COLO668 (cell line): ENCODE data around the gene R3HDM4.
"Not testable (repeated sequence)": the region's sequence is repeated elsewhere in the genome, so short reads cannot be mapped to it uniquely, and the experiment has no call there.

Experiments used
- DNase-seq: peaks from one replicate; lab custom pipeline; 2025; ENCODE audit not compliant: unreplicated experiment; lab: John Stamatoyannopoulos, UW

R3HDM4 gene

GRCh38 chr19:896434-896833 lies 16.6 kb downstream of the R3HDM4 start:
- no peak for DNase-seq

GRCh38 chr19:892894-893689 lies 19.9 kb downstream of the R3HDM4 start, which contains the start of the genes MED16 and RNU6-9:
Gene MED16 (minus strand): TSS chr19:893187. CDS start chr19:891131, 2,056 bp downstream.
Gene RNU6-9 (plus strand): TSS chr19:893484.
- DNase-seq, result peak; percentile 95

GRCh38 chr19:892243-892893 lies 20.7 kb downstream of the R3HDM4 start:
- DNase-seq, result peak; percentile 50

GRCh38 chr19:891421-892200 lies 21.4 kb downstream of the R3HDM4 start:
- DNase-seq, result peak; percentile 86

GRCh38 chr19:890831-891230 lies 22.2 kb downstream of the R3HDM4 start:
- DNase-seq, result no peak

GRCh38 chr19:889662-890295 lies 23.2 kb downstream of the R3HDM4 start:
- DNase-seq, result no peak

GRCh38 chr19:888581-889385 lies 24.2 kb downstream of the R3HDM4 start:
- DNase-seq, result no peak

GRCh38 chr19:887599-887998 lies 25.4 kb downstream of the R3HDM4 start:
- DNase-seq, result no peak

GRCh38 chr19:887072-887471 lies 25.9 kb downstream of the R3HDM4 start:
- peak; percentile 19 for DNase-seq

GRCh38 chr19:885536-886224 lies 27.3 kb downstream of the R3HDM4 start:
- DNase-seq, result no peak

- DNase-seq, result no peak
Measured at GRCh38 chr19:884420-885211, 28.4 kb downstream of the R3HDM4 start.

- DNase-seq, result peak; percentile 92
Measured at GRCh38 chr19:883661-884211, 29.3 kb downstream of the R3HDM4 start.

GRCh38 chr19:882871-883497 lies 30.0 kb downstream of the R3HDM4 start:
- DNase-seq, result no peak

- DNase-seq, result no peak
Measured at GRCh38 chr19:881385-882071, 31.5 kb downstream of the R3HDM4 start.

GRCh38 chr19:879711-880438 lies 33.1 kb downstream of the R3HDM4 start:
- DNase-seq, result no peak

- not testable (repeated sequence) for DNase-seq
Measured at GRCh38 chr19:878751-879561, 34.1 kb downstream of the R3HDM4 start.
